Astrocyte of the spinal cord (primary cell): ENCODE measurements around the gene SPACDR.
A peak's percentile ranks its signal among the peaks of the same experiment; 100 is the strongest.

Source experiments
- DNase-seq: peaks from one replicate; pipeline ENCODE4 v3.0.0; 2011; ENCODE audit warnings: low read depth, low spot score
- H3K4me3 ChIP-seq: 2 replicates; pipeline ENCODE4 v1.5.1; 2011; ENCODE audit warnings: low read depth, mild to moderate bottlenecking, low read length, moderate library complexity
- CTCF ChIP-seq: IDR thresholded peaks from 2 replicates; pipeline ENCODE4 v1.5.1; 2012; ENCODE audit warnings: low read depth, mild to moderate bottlenecking, low read length, inconsistent platforms
- in situ Hi-C: cut with HindIII; loops from 2 replicates; pipeline ENCODE4 v1.10.0; 2017; ENCODE audit warnings: low sequenced_read_pairs

Gene SPACDR

GRCh38 chr7:100406767-100407166 is 57.3 kb downstream of the SPACDR start:
- DNase-seq, result peak; percentile 61
- H3K4me3 ChIP-seq, result no peak overlapping the region
- TF ChIP-seq CTCF, result no peak
- in situ Hi-C loops, result no loop called here
